ENCODE measurements around the gene MIA. TPM values are rescaled to one million over a fixed set of nuclear protein-coding genes. Genes with fewer than 3 reads are reported as not detected.

The MIA gene
- total and polyA plus RNA-seq, 2 donors (not counting 1 experiment from before 2014, with no cell fraction given), result 0.37 to 5.7 TPM

DNA sequence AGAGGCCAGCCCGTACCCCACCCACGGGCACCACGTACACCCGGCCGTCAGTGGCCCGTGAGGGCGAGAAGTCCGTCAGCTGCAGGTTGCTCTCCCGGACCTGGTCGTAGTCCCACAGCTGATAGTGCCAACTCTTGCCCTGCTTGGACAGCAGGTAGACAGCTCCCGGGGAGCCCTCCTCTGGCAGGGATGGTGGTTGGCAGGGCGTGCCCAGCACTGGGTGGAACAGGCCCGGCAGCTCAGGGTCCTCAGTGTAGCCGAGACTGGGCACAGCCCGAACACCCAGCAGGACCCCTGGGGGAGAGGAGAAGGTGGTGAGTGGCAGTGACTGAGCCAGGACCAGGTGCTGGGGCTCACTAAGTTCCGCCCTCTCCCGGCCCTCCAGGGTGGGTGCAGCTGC, 32.8 kb upstream of the MIA start:
- CTCF ChIA-PET, result interaction anchor here (1.4 to 2.9 kb wide), 3 partner anchors 12 to 80 kb away, joined by 4 to 14 read pairs (median 4); no protein-coding TSS in a partner anchor
- Histone ChIP-seq H3K27me3 (replicated peaks in 1 of 4; ENCODE audit: control extremely low read depth in 1 of 4, control insufficient read depth in 3 of 4, insufficient read depth in 4 of 4, low read length in 3 of 4) (no peaks in the 10 kb centered on the region), H3K4me3 (ENCODE audit: control extremely low read depth in 1 of 5, extremely low read depth in 1 of 5, insufficient read depth in 1 of 5, low read depth in 2 of 5, low read length in 4 of 5) (no peak overlapping the region), H3K79me2 (ENCODE audit: control insufficient read depth, insufficient read depth, low read length) (no peaks in the 10 kb centered on the region), H3K9ac (ENCODE audit: low read length) (no peak overlapping the region), H4K20me1 (ENCODE audit: control insufficient read depth, insufficient read depth, low read length, poor library complexity, severe bottlenecking) (no peaks in the 10 kb centered on the region), H3K4me2 (replicated peaks; ENCODE audit: low read depth, low read length, poor library complexity, severe bottlenecking) (no peak overlapping the region), H3K27ac (ENCODE audit: low read length in 2 of 2) (no peak overlapping the region), H3K4me1 (ENCODE audit: control insufficient read depth in 2 of 2, insufficient read depth in 2 of 2, low read length in 2 of 2) (no peaks in the 10 kb centered on the region), H3K9me3 (ENCODE audit: control extremely low read depth in 1 of 3, control insufficient read depth in 2 of 3, insufficient read depth in 1 of 3, low read length in 2 of 3) (no peaks in the 10 kb centered on the region), H3K36me3 (replicated peaks in 1 of 2; ENCODE audit: control extremely low read depth in 1 of 2, control insufficient read depth in 1 of 2, extremely low read depth in 1 of 2, insufficient read depth in 2 of 2, low read length in 1 of 2) (peaks cover 0 to 16% of the 10 kb centered on the region in 2 experiments), H2AFZ (ENCODE audit: insufficient read depth, low read depth, low read length, poor library complexity, severe bottlenecking) (no peak overlapping the region)
- Mint-ChIP-seq H3K4me1 (no peaks in the 10 kb centered on the region), H3K9me3 (ENCODE audit: insufficient read depth) (no peaks in the 10 kb centered on the region), H3K4me3 (no peak overlapping the region), H3K27ac (no peak overlapping the region), H3K27me3 (no peaks in the 10 kb centered on the region)
- ATAC-seq (ENCODE audit: low read depth) (no peak), DNase-seq (no peak)
- intact Hi-C loops (cut with micrococcal nuclease), result no loop called here
- TF ChIP-seq, protein P1, sequence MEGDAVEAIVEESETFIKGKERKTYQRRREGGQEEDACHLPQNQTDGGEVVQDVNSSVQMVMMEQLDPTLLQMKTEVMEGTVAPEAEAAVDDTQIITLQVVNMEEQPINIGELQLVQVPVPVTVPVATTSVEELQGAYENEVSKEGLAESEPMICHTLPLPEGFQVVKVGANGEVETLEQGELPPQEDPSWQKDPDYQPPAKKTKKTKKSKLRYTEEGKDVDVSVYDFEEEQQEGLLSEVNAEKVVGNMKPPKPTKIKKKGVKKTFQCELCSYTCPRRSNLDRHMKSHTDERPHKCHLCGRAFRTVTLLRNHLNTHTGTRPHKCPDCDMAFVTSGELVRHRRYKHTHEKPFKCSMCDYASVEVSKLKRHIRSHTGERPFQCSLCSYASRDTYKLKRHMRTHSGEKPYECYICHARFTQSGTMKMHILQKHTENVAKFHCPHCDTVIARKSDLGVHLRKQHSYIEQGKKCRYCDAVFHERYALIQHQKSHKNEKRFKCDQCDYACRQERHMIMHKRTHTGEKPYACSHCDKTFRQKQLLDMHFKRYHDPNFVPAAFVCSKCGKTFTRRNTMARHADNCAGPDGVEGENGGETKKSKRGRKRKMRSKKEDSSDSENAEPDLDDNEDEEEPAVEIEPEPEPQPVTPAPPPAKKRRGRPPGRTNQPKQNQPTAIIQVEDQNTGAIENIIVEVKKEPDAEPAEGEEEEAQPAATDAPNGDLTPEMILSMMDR (IDR thresholded peaks at IDR 0.05), result no peak
- no peak for TF ChIP-seq EZH2 (IDR thresholded peaks at IDR 0.05; ENCODE audit: borderline replicate concordance, insufficient read depth, low read depth, low read length, poor library complexity, severe bottlenecking)
- POLR2A ChIA-PET, result no interaction called here
- 95% methylated on average over 17 of the region's 17 CpGs for WGBS (ENCODE audit: insufficient coverage)

DNA sequence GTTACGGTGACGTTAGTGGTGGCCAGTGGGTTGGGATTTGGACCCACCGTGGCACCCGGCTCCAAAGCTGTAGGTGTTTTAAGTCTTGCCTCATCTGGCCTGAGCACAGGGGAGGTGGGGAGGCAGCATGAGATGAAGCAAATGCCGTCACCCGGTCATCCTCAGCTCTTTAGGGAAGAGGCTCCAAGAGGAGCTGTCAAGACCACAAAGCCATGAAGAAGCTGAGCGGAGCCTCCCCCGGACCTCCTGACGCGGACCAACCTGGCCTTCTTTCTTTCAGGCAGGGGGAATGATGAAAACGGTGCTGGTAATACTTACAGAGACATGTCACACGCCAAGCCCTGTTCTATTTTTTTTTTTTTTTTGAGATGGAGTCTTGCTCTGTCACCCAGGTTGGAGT, 32.4 kb upstream of the MIA start:
- ATAC-seq (ENCODE audit: low read depth) (no peak), DNase-seq (no peak)
- Mint-ChIP-seq H3K4me3 (no peak overlapping the region), H3K27me3 (no peaks in the 10 kb centered on the region), H3K4me1 (no peaks in the 10 kb centered on the region), H3K27ac (no peak overlapping the region), H3K9me3 (ENCODE audit: insufficient read depth) (no peaks in the 10 kb centered on the region)
- H3K9ac ChIP-seq (ENCODE audit: low read length), result no peak overlapping the region
- H3K4me1 ChIP-seq (ENCODE audit: control insufficient read depth in 2 of 2, insufficient read depth in 2 of 2, low read length in 2 of 2), result no peaks in the 10 kb centered on the region
- no peaks in the 10 kb centered on the region for H3K9me3 ChIP-seq (ENCODE audit: control extremely low read depth in 1 of 3, control insufficient read depth in 2 of 3, insufficient read depth in 1 of 3, low read length in 2 of 3)
- no peak overlapping the region for H2AFZ ChIP-seq (ENCODE audit: insufficient read depth, low read depth, low read length, poor library complexity, severe bottlenecking)
- H3K36me3 ChIP-seq (replicated peaks in 1 of 2; ENCODE audit: control extremely low read depth in 1 of 2, control insufficient read depth in 1 of 2, extremely low read depth in 1 of 2, insufficient read depth in 2 of 2, low read length in 1 of 2), result peaks cover 0 to 14% of the 10 kb centered on the region in 2 experiments
- no peaks in the 10 kb centered on the region for H3K27me3 ChIP-seq (replicated peaks in 1 of 4; ENCODE audit: control extremely low read depth in 1 of 4, control insufficient read depth in 3 of 4, insufficient read depth in 4 of 4, low read length in 3 of 4)
- no peaks in the 10 kb centered on the region for H4K20me1 ChIP-seq (ENCODE audit: control insufficient read depth, insufficient read depth, low read length, poor library complexity, severe bottlenecking)
- no peak overlapping the region for H3K27ac ChIP-seq (ENCODE audit: low read length in 2 of 2)
- 100% methylated on average over 8 of the region's 12 CpGs for WGBS (ENCODE audit: insufficient coverage)
- ChIA-PET CTCF (interaction anchor here (1.2 to 2.9 kb wide), 4 partner anchors 12 to 80 kb away, joined by 4 to 14 read pairs (median 4); no protein-coding TSS in a partner anchor), POLR2A (no interaction called here)
- TF ChIP-seq, protein P1 (IDR thresholded peaks at IDR 0.05), result no peak
- TF ChIP-seq EZH2 (IDR thresholded peaks at IDR 0.05; ENCODE audit: borderline replicate concordance, insufficient read depth, low read depth, low read length, poor library complexity, severe bottlenecking), result no peak
- H3K79me2 ChIP-seq (ENCODE audit: control insufficient read depth, insufficient read depth, low read length), result no peaks in the 10 kb centered on the region
- H3K4me3 ChIP-seq (ENCODE audit: control extremely low read depth in 1 of 5, extremely low read depth in 1 of 5, insufficient read depth in 1 of 5, low read depth in 2 of 5, low read length in 4 of 5), result no peak overlapping the region
- H3K4me2 ChIP-seq (replicated peaks; ENCODE audit: low read depth, low read length, poor library complexity, severe bottlenecking), result no peak overlapping the region
- intact Hi-C loops (cut with micrococcal nuclease), result no loop called here
